ENCODE measurements around the gene DHRS11. TPM values are rescaled to one million over a fixed set of nuclear protein-coding genes. Genes with fewer than 3 reads are reported as not detected.

The DHRS11 gene
- total and polyA plus RNA-seq, 2 of the 8 experiments (the other 6 are each of a cell fraction or from before 2014, with no cell fraction given): 29.5 to 63.3 TPM

DNA sequence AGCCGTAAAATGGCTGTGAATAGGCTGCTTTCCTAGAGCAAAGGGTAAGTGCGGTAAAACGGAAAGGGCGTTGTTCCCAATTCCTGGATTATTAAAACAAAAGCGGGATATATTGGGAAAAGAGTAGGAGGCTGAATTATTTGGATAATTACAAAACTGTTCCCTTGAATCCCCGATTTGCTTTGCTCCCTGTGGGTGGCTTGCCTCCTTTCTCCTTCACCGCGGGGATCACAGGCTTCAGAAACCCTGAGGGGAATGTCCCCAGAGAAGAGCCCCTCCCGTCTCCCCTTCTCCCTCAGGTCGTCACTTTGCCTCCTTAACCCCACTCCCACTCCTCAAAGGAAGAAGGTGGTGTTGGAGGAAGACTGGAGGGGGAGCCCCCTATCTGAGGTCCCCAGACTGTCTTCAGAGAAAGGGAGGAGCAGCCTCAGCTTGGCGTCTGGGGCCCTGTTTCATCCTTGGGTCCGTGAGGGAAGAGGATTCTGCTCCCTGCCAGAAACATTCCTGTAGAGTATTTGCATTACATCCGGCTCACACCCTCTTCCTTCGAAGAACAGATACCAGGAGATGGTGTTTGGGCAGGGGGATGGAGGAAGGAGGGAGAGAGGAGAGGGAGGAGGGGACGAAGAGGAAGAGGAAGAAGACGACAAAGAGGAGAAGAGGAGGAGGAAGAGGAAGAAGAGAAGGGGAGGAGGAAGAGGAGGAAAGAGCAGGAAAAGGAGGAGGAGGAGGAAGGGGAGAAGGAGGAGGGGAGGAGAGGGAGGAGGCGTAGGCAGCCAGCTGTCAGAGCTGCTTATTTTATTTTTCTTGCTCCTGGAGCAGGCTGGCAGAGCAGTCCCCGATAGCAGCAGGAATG lies 41.5 kb downstream of the DHRS11 start (continued):
- 0 out of 4 replicates have a peak, but pooled peaks of 1 of the 2 experiments have one; percentile 66 for TF ChIP-seq HDAC2 (IDR thresholded peaks at IDR 0.05; ENCODE audit: borderline replicate concordance in 1 of 2, low read depth in 2 of 2, low read length in 2 of 2)
